ENCODE data around the gene HPSE.
A peak's percentile ranks its signal among the peaks of the same experiment; 100 is the strongest.

- TF ChIP-seq ZBTB33 (IDR thresholded peaks at IDR 0.05; ENCODE audit: extremely low read depth, insufficient replicate concordance, low read length), result no peak
- TF ChIP-seq, protein P1, sequence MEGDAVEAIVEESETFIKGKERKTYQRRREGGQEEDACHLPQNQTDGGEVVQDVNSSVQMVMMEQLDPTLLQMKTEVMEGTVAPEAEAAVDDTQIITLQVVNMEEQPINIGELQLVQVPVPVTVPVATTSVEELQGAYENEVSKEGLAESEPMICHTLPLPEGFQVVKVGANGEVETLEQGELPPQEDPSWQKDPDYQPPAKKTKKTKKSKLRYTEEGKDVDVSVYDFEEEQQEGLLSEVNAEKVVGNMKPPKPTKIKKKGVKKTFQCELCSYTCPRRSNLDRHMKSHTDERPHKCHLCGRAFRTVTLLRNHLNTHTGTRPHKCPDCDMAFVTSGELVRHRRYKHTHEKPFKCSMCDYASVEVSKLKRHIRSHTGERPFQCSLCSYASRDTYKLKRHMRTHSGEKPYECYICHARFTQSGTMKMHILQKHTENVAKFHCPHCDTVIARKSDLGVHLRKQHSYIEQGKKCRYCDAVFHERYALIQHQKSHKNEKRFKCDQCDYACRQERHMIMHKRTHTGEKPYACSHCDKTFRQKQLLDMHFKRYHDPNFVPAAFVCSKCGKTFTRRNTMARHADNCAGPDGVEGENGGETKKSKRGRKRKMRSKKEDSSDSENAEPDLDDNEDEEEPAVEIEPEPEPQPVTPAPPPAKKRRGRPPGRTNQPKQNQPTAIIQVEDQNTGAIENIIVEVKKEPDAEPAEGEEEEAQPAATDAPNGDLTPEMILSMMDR (IDR thresholded peaks at IDR 0.05 in 2 of 3, conservative IDR thresholded peaks at IDR 0.05 in 1 of 3; ENCODE audit: borderline replicate concordance in 1 of 3, insufficient read depth in 1 of 3, low read depth in 2 of 3, low read length in 2 of 3), result no peak
- no peak for TF ChIP-seq REST (IDR thresholded peaks at IDR 0.05; ENCODE audit: low read depth)
- TF ChIP-seq POLR2A (IDR thresholded peaks at IDR 0.05; ENCODE audit: borderline replicate concordance, extremely low read depth, insufficient read depth, insufficient read length), result no peak
- no peak for TF ChIP-seq RAD21 (IDR thresholded peaks at IDR 0.05; ENCODE audit: low read depth)
- peak; percentile 60 for TF ChIP-seq SP1 (IDR thresholded peaks at IDR 0.05; ENCODE audit: low read depth)
- no peak for TF ChIP-seq TCF7L2 (IDR thresholded peaks at IDR 0.05; ENCODE audit: borderline replicate concordance, extremely low read depth, insufficient read depth, insufficient read length)
- no peak for TF ChIP-seq CBX3 (IDR thresholded peaks at IDR 0.05; ENCODE audit: low read depth)
- no peak for TF ChIP-seq POLR2AphosphoS5 (IDR thresholded peaks at IDR 0.05; ENCODE audit: low read depth, low read length)
- no peak for TF ChIP-seq EZH2 (IDR thresholded peaks at IDR 0.05)
These were observed 46.5 kb upstream of the HPSE start for GRCh38 chr4:83381173-83381572.
